ENCODE data around the gene PGS1.
"Not testable (repeated sequence)": the region's sequence is repeated elsewhere in the genome, so short reads cannot be mapped to it uniquely, and the experiment has no call there.

PGS1 gene

DNA sequence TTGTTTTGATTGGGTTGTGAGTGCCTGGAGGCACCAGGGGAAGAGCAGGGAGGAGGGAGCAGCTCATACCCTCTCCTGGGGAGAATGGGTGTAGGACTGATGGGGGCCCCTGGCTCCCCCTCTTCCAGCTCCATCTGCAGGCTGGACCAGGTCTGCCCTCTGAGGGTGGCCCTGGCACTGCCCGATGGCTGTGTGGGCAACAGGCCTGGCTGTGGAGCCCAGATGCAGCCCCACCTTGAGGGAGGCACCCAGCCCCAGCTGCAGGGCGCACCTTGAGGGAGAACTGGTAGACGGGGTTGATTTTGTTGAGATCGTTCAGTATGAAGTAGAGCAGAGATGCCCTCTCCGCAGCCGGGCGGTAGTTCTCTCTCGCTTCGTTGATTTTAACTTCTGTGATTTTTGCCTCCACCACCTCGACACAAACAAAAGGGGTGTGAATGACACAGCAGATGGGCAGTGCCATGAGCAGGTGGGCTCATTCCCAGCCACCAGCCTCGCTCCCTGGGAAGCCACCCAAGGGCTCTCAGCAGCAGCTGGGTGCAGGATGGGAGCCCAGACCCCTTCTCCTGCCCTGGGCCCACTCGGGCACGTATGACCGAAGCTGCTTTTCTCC is 71.6 kb downstream of the PGS1 start:
- no peak for DNase-seq

DNA sequence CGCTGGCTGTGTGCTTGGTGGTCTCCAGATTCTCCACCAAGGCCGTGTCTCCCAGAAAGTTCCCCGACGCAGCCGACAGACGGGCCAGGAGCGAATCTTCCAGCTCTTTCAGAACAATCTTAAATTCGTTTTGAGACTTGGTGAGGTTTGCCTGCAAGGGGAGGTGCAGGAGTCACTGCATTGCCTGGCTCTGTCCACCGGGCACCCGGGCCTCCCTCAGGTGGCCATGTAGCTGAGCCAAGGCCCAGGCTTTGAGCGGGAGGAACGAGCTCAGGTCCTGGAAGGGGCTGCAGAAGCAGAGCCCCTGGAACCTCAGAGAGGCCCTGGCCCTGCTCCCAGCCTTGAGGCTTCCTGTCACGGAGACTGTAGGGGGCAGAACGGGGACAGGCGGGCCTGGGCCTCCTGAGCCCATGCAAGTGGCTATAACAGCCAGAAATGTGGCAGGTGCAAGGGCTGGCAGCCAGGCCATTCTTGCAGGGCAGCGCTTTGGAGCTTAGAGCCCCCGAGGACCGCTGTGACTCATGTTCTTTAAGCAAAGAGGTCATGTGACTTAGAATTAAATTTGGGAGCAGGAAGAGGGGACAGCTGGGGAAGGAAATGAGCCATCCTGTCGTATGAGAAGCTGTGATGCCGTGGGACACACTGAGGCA is 72.4 kb downstream of the PGS1 start:
- DNase-seq: no peak

DNA sequence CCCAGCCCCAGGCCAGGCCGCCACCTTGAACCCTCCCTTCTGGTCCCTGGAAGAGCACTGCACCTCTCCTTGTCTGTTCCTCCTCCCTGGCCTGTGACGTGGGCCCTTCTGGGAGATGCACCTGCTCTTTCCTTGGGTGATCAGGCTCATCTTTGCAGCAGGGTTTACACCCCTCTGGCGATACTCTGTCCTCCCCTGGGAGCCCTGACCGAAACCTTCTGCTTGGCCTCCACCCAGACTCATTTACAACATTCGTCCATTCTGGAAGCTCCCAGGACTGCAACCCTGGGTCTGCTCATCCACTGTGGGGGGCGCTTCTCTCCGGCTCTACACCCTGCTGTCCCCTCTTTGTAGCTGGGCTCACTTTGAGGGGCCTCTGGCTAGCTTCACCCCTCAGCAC is 73.3 kb downstream of the PGS1 start:
- DNase-seq: no peak

DNA sequence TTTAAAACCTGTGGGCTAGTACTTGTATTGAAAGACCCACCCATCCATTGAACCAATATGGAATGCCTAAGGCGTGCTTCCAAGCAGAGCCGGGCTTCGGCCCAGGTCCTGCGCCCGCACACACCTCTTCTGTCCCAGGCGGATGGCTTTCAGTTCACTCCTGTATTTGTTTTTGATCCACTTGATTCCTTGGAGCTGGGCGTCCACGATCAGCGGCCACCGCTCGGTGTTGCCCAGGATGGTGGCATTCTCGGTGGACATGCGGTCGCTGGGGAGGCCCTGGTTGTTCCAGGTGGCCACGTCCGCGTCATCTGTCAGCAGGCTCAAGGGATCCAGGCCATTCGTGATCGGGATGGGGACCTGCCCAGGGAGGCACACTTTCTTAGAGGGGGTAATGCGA is 75.9 kb downstream of the PGS1 start:
- DNase-seq: no peak

DNA sequence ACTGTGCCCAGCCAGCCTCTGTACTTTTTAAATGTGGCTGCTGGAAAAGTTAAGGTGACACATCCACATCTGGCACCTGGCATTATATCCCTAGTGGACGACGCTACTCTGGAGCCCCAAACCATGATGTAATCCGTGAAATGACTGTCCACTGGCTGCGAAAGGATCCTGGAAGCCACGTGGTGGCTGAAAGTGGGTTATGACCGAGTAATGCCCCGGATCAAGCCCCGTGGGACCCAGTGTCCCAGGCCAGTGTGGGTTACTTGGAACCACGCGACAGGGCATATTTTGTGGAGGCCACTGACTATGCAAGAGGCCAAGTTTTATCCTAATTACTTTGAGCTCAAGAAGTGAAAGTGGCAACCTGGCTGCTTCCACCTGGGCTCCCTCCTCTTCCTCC is 79.6 kb downstream of the PGS1 start:
- DNase-seq: no peak

DNA sequence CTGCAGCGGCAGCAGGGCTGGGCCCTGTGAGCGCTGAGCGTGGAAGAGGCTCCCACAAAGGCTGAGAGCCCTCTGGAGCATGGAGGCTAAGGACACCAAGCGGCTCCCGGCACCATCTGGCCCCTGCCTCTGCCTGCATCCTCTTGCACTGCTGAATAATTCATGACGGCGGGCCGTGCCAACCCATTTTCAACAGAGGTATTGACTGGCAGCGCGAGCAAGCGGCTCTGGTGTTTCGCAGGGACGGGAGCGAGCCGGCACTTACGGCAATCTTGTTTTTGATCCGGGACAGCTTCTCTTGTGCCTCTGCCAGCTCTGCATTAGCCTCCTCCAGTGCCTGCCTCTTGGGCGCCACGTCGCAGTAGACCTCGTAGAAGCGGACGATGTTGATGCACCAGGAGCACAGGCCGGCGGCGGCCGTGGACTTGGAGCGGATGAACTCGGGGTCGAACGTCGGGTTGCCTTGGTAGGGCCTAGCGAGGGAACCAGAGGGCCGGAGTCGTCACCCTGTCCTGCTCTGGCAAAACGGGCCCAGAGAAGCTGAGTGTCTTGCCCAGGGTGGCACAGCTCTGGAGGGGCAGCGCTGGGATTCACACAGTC is 80.4 kb downstream of the PGS1 start:
- no peak for DNase-seq

DNA sequence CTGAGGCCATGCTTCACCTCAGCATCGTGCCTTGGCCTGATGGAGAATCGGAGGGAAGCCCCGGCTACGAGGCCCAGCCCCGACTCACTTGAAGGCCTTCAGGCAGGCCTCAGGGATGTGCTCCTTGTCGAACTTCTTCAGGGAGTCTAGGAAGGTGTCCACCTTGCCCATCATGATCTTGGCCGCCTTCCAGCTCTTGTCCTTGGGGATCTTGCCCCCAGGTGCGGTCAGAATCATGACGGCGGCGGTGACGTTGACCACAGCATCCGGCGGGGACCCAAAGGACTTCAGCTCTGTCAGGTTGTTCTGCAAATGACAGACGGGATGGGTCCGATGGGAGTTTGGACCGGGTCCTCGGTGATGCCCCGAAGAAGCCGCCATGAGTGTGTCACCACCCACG is 81.2 kb downstream of the PGS1 start:
- no peak for DNase-seq

DNA sequence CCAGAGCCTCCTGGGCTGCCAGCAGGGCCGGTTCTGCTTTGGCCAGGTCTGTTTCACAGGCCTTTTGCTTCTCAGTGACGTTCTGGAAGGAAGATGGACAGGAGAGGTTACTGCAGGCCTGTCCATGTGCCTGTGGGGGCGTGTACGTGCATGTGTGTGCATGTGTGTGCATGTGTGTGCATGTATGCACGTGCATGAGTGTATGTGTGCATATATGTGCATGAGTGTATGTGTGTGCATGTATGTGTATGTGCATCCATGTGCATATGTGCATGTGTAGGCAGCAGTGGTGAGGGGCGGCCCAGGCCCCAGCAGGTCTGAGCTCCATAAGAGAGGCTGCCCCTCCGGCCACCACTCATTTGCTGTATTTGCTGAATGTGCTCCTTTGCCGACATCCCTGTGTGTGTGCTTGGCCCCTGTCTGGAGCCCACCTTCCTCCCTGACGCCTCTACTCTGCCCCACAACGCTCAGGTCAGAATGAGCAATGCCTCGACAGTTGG is 81.8 kb downstream of the PGS1 start:
- no peak for DNase-seq

DNA sequence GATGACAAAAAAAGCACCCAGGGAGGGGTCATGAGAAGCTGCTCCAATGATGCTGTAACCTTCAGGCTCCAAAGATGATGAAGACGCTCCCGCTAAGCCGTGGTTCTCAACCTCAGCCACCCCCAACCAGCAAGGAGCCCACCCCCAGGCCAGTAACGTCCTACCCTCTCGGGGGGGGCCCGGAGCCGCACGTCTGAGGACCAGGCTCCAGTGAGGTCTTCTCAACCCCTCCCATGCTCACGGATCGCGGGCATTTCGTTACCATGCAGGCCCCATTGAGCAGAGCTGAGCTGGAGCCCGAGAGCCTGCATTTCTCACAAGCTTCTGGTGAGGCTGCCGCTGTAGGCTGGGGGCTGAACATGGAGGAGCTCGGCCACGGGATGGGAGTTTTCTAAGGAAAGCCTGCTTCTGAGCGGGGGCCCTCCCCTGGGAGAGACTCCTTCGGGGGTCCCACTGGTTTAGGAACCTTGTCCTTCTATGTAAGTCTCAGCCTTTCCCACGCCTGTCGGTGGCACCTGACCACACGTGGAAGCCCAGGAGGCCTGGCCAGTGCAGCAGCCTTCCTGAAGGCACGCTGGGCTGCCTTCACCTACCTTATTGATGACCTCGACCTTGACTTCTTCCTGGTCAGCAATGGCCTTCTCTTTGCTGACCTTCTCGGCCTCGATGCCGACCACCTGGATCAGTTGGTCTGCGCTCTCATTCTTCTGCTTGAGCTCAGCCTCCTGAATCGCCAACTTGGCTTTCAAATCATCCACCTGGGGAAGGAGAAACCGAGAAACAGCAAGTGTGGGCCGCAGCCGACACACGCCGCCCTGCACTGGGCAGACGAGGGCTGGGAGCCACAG is 82.7 kb downstream of the PGS1 start:
- DNase-seq: no peak

DNA sequence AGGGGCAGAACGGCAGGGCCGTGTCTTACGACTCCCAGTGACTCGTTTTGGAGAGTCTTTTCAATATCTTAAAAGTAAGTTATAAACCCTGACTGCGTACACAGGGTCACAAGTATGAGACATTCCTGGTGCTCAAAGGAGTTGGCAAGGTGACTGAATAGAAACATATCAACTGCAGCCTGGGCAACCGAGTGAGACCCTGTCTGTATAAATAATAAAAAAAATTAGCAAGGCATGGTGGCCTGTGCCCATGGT is 83.3 kb downstream of the PGS1 start:
- no peak for DNase-seq

DNA sequence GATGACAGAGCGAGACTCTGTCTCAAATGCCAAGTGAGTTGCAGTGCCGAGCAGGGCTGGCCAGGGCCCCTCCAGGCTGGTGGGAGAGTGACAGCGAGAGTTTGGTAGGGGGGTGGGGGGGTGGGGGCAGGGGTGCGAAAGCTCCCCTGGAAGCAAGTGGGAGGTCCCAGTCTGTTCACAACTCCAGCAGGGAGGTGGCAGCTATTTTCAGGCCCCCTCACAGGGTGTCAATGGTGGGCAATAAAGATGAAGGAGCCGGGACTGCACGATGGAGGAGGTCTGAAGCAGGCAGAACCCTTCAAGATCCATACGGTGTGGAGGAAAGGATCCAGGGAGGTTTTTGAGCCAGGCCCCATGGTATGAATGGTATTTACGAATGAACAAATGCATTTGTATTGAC is 83.7 kb downstream of the PGS1 start:
- no peak for DNase-seq

DNA sequence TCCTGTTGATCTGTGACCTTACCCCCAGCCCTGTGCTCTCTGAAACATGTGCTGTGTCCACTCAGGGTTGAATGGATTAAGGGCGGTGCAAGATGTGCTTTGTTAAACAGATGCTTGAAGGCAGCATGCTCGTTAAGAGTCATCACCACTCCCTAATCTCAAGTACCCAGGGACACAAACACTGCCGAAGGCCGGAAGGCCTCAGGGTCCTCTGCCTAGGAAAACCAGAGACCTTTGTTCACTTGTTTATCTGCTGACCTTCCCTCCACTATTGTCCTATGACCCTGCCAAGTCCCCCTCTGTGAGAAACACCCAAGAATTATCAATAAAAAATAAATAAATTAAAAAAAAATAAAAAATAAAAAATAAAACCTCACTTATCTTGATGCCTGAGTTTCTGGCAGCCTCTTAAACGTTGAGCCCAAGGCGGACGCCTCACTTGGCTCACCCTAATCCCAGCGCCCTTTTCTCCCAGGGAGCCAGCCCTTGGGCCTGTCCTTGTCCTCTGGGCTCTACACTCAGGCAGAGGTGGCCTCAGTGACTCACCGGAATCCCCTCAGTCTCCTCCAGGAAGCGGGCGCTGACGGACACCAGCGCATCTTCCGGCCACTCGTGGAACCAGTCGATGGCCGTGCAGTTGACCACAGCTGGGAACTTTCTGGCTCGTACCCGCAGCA is 87.8 kb downstream of the PGS1 start:
- DNase-seq: not testable (repeated sequence)

DNA sequence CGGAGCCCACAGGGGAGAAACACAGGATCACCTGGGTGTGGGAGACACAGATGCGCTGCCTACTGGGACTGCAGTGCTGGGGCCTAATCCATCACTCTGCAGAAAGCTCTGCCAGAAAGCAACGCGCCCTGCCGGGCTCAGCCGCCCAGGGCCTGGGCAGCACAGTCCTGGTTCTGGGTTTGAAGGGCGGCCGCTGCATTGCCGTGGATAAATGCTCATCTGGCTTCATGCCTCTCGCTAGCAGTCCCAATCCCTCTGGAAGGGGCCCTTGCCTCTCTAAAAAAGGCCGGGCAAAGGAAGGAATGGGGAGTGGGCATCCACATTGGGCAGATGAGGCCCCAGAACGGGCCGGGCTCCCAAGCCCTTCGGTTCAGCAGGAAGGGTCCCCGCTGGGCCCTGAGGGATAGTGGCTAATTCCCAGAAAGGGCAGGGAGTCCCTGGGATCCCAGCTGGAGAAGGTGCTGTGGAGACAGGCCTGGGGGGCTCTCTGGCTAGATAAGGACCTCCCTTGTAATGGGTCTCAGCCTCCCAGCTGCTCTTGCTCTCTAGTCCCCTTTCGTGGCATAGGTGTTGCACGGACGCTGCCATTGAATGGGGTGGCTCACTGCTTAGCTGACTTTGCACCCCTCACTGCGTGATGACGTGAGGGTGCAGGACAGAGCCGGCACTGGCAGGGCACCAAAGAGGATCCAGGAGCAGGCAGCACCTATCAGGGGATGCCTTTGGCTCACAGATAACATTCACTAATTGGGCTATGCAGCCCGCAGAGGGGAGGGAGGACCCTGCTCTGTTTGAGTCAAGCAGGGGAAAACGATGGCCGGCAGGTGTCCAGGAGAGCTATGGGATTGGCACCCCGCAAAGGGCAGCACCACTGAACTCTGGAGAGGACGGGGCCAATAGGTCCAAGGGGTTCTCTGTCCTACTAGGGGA is 88.6 kb downstream of the PGS1 start:
- DNase-seq: no peak

DNA sequence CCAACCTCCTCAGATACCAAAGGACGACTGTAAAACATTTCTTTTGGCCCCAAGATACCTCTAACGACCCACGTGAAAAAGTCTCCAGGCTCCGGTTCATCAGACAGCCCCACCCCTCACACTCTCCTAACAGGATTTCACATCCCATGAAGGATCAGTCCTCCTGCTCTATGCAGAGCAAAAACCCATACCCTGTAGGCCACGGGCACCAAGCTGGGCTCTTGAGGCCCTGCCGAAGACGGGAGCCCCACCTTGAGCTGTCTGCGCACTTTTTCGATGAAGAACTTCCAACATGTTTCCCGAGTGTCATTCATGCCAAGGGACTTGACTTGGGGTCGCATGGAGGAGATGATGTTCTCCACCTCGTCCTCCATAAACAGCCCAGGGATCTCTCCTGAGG is 89.9 kb downstream of the PGS1 start:
- DNase-seq: no peak

DNA sequence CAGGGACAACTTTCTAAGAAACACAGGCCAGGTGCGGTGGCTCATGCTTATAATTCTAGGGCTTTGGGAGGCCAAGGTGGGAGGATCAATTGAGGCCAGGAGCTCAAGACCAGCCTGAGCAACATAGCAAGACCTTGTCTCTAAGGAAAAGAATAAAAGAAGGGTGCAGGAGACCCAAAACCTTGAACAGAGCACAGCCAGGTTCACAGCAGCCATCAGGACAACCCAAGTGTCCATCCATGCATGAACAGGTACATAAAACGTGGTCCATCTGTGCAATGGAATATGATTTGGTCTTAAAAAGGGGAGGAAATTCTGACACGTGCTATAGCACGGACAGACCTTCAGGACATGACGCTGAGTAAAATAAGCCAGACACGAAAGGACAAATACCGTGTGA is 91.0 kb downstream of the PGS1 start:
- DNase-seq: no peak

DNA sequence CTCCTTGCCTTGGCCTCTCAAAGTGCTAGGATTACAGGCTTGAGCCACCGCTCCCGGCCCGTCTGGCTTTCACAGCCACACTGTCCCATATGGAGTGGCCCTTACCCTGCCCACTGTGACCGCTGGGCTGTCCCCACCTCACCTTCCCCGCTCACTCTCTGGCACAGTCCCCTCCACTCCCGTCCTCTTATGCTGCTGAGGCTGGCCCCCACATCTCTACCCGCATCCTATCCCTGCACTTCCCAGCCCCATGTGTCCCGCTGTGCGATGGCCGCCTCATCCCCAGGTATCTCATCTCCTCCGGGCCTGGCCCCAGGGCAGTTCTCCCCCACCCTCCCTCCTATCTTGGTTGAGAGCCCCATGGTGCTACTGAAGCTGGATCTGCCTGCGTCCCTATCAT is 93.2 kb downstream of the PGS1 start:
- DNase-seq: no peak

DNA sequence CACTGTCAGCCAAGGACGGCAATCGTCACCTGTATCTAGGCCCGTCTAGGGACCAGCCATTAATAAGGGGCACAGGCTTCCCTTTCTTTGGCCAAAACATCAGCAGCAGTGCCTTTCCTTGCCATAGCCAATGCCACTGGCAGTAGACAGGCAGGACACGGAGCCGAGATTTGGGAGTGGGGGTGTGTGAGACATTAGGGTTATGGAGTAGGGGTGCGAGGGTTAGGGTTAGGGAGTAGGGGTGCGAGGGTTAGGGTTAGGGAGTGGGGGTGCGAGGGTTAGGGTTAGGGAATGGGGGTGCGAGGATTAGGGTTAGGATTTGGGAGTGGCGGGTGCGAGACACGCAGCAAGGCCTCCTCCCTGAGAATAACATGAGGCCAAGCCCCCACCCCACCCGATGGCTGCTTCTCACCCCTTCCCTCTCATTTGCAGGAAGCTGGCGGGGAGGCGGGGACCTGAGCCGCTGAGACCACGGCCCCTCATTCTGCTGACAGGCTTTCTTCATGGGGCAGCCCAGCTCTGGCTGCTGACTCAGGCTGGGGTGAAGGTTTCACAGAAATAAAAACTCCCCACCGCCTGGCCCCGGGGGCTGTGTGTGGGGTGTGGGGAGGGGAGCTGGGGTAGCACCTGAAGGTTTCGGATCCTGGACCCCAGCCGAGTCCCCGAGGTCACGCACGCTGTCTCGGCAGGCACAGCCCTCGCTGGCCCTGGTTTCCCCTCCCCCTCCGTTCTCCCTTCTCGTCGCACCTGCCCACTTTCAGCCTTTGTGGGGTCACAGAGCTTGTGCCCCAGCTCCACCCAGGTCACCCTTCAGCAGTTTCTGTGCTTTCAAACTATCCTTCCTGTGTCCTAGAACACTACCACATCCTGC is 93.8 kb downstream of the PGS1 start:
- DNase-seq: no peak

DNA sequence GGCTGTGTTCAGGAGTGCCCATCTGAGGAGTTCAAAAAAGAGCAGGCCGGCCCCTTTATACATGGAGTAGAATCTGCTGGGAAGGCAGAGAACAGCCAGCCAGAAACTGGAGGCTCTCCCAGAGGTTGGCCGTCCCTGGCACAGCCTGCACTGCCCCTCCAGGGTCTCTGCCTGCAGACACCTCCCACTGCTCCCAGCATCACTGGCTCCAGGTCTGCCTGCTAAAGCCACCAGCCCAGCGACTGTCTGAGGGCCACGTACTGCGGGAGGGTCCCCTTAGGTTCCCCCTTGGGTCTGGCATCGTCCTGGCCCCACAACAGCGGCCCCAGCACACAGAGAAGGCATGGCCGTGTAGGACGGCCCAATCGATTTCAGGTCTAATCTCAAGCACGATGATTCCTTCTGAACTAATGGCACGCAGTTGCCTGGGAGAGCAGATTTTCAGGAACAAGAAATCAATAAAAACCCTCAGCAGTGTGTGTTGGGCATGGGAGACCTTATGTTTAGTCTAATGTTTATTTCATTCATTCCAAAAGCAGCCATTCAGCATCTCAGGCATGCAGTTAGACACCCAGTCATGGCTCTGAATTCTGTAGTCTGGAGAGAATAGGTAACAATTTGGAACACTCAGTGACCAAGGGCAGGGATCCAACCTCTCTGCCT is 95.6 kb downstream of the PGS1 start:
- DNase-seq: no peak
